HG03103 (cell line): ENCODE results near the gene TRNP1.
"Not testable (repeated sequence)": the region's sequence is repeated elsewhere in the genome, so short reads cannot be mapped to it uniquely, and the experiment has no call there.

Experiments
- ATAC-seq: cut with Tn5 transposase; IDR thresholded peaks from one replicate; pipeline ENCODE4 v1.9.1; 2021; ENCODE audit warnings: low read depth; ENCODE audit not compliant: unreplicated experiment

The TRNP1 gene

DNA sequence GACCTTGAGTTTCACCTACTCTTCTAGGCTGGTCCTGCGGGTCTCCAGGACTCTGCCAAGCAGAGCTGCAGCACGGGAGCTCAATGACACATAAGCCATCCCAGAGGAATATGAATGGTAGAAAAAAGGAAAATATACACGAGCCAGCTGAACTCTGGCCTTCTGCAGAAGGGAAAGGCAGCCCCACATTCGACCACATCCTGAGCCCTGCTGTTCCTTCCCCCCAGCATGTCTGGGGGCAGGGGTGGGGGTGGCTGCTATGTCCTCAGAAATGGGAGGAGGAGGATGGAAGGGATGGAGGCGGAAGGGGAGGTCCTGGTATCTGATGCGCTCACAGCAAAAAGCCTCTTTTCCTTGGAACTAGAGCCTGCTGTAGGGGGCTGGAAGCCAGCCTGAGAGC, 21.1 kb upstream of the TRNP1 start:
- ATAC-seq, result no peak

DNA sequence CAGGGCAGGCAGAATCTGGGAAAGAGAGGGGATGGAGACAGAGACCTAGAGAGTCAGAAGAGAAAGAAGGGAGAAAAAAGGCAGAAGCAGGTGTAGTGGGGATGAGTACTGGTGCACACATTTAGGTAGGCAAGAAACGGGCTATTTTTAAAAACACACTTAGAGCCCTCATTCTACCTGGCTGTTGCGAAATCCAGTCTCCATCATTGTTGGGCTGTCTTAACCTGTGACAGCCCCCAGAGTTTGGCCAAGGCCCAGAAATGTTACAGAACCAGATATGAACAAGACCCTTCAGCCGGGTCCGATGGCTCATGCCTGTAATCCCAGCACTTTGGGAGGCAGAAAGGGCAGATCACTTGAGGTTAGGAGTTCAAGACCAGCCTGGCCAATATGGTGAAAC, 20.7 kb upstream of the TRNP1 start:
- no peak for ATAC-seq

DNA sequence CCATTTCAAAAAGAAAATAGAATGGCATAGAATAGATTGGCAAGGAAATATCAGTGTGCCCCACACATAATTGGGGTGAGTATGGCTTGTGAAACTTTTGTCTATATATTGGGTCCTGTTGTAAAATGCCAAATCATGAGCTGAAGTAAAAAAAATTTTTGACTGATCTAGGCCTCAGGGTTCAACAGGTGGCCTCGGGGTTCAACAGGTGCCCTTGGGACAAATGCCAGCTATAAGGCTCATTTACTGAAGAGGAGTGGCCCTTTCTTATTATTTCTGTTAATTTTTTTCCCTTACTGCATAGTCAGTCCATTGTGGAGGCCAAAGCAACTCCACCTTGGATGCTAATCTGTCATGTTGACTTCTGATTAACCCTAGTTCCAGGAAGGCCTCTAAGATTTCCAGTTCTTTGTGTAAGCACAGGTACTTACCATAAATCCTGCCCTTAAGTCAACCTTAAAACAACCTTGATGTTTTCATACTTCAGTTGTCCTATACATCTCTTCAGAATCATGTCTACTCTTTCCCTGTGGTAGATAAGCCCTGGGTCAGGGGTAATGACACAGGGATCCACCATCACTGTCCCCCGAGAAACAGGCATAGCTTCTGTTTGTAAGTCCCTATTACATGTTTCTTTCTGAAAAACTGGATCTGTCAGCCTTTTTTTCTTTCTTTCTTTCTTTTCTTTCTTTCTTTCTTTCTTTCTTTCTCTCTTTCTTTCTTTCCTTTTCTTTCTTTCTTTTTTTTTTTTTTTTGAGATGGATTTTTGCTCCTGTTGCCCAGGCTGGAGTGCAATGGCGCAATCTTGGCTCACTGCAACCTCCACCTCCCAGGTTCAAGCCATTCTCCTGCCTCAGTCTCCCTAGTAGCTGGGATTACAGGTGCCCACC, 16.6 kb upstream of the TRNP1 start:
- no peak for ATAC-seq

DNA sequence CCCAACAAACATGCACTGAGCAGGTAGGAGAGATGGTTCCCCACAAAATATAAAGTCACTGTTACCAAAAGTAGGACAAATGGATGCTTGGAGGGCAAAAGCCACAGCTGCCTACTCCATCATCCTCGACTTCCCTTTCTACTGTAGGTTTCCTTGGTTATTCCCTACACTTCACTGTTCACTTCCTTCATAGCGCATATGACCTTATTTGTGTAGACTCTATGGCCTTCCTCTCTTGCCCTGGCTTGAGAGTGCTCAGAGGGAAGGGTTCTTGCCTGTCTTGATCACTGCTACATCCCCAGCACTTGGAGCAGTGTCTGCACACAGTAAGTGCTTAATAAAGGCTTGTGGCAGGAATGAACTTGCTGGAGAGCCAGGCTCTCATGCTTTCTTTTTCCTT, 14.6 kb upstream of the TRNP1 start:
- ATAC-seq, result no peak

DNA sequence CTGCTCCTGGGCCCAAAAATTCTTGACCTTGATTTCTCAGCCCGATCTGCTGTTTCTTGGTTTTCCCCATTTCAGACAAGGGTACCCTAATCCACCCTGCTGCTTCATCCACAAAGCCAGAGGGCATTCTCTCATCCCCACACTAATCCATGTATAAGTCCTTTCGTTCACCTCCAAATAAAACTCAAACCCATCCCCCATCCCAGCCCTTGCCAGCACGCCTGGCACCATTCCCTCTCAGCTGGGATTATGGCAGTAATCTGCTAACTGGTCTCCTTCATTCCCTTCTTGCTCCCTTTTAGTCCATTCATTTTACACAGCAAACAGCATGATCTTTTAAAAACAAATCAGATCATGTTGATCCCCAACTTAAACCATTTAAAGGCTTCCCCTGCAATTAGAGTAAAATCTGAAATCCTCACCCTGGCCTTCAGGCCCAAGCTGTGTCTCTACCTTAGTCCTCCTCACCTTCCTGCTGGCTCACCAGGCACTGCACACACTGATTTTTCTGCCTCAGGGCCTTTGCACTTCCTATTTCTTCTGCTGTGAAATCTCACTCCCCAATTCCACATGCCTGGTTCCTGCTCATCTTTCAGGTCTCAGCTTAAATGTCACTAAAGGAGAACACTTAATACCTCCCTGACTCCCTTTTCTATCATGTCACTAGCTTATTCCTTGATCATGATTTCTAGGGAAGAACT, 12.2 kb upstream of the TRNP1 start:
- no peak for ATAC-seq

DNA sequence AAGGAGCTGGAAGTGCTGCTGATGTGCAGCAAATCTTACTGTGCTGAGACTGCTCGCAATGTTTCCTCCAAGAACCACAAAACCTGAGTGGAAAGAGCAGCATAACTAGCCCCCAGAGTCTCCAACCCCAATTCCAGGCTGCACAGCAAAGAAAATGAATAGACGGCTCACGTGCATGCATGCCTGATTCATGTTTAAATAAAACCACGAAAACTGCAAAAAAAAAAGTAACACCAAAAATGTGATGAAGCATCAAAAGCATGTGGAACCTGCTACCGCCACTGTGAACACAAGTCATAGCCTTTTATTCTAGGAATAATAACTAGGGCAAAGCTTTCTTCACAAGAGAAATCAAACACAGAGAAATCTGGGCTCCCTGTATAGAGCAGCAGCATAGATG, 9.6 kb upstream of the TRNP1 start:
- no peak for ATAC-seq

DNA sequence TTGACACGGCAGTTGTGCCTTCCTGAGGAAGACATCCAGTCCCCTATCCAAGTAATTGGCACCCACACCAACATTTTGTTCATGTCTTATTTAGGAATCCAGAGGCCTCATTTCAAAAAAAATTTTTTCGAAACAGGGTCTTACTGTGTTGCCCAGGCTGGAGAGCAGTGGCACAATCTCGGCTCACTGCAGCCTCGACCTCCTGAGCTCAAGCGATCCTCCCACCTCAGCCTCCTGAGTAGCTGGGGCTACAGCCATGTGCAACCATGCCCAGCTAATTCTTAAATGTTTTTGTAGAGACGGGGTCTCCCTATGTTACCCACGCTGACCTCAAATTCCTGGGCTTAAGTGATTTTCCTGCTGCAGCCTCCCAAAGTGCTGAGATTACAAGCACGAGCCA, 9.2 kb upstream of the TRNP1 start:
- no peak for ATAC-seq

DNA sequence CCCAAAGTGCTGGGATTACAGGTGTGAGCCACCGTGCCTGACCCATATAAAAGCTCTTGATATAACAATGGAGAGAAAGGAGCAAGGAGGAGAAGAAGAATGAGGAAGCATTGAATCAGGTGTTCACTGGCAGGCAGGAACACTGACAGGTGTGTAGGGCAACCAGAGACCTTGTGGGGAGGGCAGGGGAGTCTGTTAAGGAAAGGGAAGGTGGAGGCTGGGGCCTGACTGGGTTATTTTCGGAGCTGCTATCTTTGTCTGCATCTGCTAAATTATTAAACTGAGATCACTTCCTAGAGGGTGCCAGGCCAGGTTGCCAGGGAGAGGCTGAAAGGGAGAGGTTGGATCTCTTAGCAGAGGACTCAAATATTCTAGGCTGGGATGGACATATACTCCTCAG, 6.8 kb upstream of the TRNP1 start:
- no peak for ATAC-seq

DNA sequence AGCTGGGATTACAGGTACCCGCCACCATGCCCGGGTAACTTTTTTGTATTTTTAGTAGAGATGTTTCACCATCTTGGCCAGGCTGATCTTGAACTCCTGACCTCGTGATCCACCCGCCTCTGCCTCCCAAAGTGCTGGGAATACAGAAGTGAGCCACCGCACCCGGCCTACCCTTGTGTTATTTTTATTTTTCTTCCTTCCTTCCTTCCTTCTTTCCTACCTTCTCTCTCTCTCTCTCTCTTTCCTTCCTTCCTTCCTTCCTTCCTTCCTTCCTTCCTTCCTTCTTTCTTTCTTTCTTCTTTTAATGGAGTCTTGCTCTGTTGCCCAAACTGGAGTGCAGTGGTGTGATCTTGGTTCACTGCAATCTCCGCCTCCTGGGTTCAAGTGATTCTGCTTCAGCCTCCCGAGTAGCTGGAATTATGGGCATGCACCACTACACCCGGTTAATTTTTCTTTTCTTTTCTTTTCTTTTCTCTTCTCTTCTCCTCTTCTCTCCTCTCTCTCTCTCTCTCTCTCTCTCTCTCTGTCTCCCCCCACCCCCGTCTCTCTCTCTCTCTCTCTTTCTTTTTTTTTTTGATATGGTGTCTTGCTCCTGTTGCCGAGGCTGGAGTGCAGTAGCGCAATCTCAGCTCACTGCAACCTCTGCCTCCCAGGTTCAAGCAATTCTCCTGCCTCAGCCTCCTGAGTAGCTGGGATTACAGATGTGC, 3.9 kb upstream of the TRNP1 start:
- not testable (repeated sequence) for ATAC-seq

DNA sequence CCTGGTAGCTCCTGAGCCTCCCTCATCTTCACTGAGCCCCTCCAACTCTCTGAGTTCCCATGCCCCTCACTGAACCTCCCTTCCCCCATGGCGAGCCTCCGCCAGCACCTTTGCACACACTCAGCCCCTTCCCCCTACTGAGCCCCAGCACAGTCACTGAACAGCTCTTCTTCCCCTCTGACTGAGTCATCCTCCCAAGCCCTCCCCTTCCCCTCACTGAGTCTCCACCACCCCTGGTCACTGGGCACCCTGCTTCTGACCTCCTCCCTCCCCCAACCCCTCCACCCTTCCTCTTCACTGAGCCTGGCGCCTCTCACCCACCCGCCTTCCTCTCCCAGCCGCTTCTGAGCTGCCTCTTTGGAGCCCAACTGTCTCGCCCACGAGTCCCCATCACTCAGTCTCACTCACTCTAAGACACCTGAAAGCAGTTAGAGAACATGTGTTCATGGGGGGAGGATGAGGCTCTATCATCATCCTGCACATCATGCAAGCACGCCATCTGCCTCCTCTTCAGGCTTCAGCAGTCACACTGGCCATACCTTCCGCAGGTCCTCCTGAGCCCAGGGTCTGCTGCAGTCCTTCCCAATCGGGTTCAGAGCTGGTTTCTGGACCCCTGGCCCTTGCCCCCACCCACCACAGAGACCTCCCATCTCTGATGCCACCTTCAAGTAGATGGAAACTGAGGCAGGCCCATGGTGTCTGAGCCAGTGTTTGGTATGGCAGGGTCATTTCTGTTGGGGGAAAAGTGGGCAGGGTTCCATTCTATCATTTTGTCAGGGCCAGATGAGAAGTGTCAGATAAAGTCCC, 2.0 kb upstream of the TRNP1 start:
- ATAC-seq, result no peak

DNA sequence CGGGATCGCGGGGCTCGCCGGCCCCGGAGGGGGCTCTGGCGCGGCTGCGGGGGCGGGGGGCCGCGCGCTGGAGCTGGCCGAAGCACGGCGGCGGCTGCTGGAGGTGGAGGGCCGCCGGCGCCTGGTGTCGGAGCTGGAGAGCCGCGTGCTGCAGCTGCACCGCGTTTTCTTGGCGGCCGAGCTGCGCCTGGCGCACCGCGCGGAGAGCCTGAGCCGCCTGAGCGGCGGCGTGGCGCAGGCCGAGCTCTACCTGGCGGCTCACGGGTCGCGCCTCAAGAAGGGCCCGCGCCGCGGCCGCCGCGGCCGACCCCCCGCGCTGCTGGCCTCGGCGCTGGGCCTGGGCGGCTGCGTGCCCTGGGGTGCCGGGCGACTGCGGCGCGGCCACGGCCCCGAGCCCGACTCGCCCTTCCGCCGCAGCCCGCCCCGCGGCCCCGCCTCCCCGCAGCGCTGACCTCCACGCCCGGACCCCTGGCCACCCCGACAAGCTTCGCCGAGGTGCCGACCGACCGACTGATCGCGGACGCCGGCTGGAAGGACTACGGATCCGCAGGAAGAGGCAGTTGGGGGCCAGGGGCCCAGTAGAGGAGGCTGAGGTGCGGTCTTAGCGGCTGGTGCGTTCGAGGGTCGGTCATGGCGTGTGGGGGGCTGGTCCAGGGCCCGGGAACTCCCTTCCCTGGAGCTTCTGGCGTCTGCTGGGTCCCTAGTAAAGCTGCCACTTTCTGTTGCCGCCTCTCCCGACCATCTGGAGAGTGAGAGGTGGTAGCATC, 711 bp downstream of the TRNP1 start:
- no peak for ATAC-seq

DNA sequence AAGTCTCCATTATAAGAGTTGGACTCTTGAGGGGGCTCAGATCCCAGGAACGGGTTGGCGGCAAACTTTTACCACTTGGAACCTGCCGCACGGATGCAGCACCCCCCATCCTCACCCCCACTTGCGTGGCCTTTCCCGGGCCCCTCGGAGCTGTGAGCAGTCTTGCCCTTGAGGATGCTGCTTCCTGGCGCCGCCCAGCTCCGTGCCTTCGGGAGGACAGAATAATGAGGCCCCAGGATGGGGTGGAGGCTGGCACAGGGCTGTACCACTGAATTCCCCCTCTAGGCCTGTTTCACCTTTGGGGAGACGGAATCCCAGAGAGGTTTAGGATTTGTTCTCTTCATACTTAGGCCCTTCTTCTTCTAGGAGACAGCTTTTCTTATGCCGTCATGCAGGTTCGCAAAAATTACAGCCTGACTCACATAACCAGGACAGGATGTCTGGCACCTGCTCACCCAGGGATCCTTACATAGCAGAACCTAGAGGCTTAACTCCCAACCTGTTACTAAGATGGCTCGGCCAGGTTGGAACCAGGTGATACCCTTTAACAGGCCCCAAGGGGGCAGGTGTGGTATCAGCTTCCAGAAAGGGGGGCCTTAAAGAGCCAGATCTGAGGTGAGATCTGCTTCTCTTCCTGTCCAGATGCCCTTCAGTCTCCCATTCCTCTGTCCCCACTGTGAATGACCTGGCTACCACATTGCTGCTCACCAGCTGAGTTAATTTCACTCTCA, 1.5 kb downstream of the TRNP1 start:
- ATAC-seq, result no peak

DNA sequence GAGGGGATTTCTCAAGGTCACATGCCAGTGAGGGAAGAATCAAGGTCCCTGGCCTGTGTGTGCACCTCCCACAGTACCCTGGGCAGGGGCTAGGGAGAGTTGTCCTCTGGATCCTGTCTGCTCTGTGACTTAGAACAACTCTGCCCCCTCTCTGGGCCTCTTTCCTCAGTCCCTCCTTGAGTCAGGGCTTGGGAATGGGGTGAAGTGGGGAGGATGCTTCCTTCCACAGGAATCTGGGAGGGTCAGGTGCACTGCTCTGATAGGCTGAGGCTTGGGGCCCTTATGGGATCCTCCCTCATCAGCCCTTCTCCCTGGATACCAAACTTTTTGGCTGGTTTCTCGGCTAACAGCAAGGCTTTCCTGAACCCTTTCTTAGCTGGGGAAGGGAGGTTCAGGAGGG, 2.5 kb downstream of the TRNP1 start:
- no peak for ATAC-seq

DNA sequence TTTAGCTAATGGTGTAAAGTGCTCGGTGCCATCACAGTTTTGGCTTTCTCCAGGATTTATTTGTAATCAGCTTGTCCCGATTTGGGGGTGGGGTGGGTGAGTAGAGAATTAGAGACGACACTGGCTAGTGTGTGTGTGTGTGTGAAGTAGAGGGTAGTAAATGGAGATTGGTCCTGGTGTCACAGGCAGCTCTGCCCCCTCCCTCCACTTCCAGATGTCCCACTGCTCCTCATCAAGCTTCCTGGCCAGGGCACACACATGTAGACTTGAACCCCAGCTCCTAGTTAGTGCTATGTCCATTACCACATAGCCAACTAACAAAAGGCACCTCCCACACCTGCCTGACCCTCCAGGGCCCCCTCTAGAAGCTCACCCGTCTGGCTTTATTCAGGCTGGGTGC, 3.2 kb downstream of the TRNP1 start:
- ATAC-seq, result no peak

DNA sequence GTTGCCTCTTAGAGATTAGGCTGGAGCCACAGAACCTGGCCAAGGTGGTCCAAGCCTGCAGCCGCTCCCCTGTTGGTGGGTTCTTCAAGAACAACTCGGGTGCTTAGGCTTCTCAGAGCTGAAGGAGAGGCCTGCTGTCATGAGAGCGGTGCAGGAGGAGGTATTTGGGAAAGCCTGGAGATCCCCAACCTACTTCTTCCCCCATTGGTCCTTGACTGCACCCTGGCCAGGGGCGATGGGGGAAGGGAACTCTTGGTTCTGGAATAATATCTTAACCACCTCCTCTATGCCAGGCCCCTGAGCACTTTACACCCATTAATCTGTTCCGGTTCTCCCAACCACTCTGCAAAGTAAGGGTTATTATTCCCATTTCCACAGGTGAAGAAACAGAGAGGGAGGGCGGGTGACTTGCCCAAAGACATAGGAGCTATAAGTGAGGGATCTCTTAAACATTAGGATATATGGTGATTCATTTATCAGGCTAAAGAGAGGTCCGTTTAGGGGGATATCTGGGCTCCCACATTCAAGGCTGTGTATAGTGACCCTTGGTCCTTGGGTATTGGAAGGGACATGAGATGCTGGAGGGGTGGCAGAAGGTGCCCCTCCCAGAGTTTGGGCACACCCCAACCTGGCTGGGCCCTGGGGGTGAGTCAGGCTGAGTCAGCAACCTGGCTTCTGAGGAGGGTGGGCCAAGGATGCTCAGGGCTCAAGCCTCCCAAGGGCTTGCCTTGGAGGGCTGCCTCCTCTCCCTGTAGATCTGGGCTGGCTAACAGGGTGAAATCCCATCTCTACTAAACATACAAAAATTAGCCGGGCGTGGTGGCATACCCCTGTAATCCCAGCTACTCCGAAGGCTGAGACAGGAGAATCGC, 5.2 kb downstream of the TRNP1 start:
- no peak for ATAC-seq

DNA sequence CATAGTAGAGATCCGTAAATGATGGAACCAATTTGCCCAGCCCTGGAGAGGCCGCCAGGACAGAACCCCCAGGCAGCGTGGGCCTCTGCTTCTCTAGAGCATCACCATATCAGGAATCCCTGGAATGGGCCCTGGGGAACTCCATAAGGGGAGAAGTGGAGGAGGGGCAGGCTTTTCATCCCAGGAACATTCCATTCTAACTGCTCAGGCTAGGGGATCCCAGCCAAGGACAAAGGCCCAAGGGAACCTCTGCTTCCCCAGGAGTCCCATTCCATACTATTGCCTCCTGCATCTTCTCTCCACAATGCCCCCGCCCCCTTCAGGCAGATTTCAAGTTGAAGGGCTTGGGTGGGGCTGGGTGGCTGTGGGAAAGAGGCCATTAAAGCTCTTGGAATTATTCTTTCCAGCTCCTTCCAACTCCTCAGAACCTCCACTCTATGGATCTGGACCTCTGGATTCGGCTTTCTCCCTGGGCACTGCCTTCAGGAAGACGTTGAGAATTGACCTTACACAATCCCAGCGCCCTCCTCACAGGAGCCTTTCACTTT, 6.0 kb downstream of the TRNP1 start:
- ATAC-seq, result no peak

DNA sequence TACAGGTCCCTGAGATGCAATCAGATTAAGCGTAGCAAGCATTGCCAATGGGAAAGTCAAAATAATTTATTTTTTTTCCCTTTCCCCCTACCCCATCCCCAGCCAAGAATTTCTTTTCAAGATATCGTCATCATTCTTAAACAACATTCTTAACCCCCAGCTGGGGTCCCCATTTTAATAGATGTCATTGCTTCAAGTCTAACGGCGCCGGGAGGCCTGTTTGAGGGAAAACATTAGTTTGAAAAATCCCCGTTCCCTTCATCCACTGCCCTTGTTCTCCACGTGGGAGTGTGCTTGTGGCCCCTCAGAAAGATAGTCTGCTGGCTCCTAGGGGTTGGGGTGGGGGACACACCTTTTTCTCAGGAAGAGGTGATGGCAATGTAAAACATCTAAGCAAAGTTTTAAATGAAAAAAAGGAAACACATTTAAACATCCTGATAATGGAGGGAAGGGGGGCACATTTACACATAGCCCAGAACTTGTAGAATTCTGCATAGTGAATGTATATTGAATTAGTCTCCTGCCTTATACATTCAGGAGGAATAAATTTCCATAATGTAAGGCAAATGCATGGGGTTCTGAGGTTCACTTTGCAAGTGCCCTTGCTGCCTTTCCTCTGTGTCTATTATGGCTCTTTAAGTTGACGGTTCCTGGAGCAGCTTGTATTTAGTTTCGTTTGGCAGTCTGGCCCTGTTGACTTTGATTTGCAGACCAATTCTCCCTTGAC, 6.8 kb downstream of the TRNP1 start:
- no peak for ATAC-seq
